Psoas muscle (tissue), 8 donors: ENCODE results near the gene PTPRQ. TPM values are rescaled to one million over a fixed set of nuclear protein-coding genes. Genes with fewer than 3 reads are reported as not detected.
A peak's percentile ranks its signal among the peaks of the same experiment; 100 is the strongest.

Source experiments
- ATAC-seq, 4 donors: fragments of 200-7000 bp; cut with Tn5 transposase; one replicate each; pipeline ENCODE4 v1.9.1; 2020; ENCODE audit warnings: moderate library complexity in 3 of 4, mild to moderate bottlenecking in 2 of 4
- DNase-seq, 2 donors: peaks; one replicate each; pipeline ENCODE4 v3.0.0-alpha.2; 2020
- H3K27ac ChIP-seq: fragments of 200-600 bp; one replicate; pipeline ENCODE4 v1.8.0; 2022
- H3K27me3 ChIP-seq, 3 donors: fragments of 200-600 bp in 1 of 3; one replicate each; pipeline versions ENCODE4 v1.6.1 to v1.8.0; 2013 to 2022; ENCODE audit warnings: low read length in 2 of 3, mild to moderate bottlenecking in 2 of 3, moderate library complexity in 1 of 3; ENCODE audit not compliant: insufficient read depth in 3 of 3
- H3K36me3 ChIP-seq, 2 donors: fragments of 200-600 bp in 1 of 2; one replicate each; pipeline versions ENCODE4 v1.6.1 to v1.8.0; 2013 to 2022; ENCODE audit warnings: low read depth in 1 of 2, mild to moderate bottlenecking in 1 of 2, moderate library complexity in 1 of 2; ENCODE audit not compliant: insufficient read depth in 1 of 2
- H3K4me1 ChIP-seq: fragments of 200-600 bp; one replicate; pipeline ENCODE4 v1.8.0; 2022
- H3K4me3 ChIP-seq: fragments of 200-600 bp; one replicate; pipeline ENCODE4 v1.8.0; 2022; ENCODE audit warnings: mild to moderate bottlenecking
- H3K9me3 ChIP-seq: fragments of 200-600 bp; one replicate; pipeline ENCODE4 v1.8.0; 2022
- CTCF ChIP-seq: fragments of 200-600 bp; IDR thresholded peaks from one replicate; pipeline ENCODE4 v1.8.0; 2022; ENCODE audit warnings: antibody characterized with exemption
- WGBS, 3 donors: extraction: QIAGEN DNeasy Blood & Tissue Kit; methylation state at CpG; one replicate each; pipeline versions ENCODE4 v1.1.6 to v1.1.7; 2013; 5-methylcytosine and 5-hydroxymethylcytosine counted together
- intact Hi-C, 2 donors: fragments of 100-400 bp; cut with DNase I; formaldehyde crosslinking; loops; one replicate each; pipeline versions ENCODE4 v1.11.0 to v1.14.2; 2022
- polyA plus RNA-seq, 3 donors: library from polyadenylated mRNA; stranded (reverse); fragments of 200-250 nt; gene quantifications; one replicate each; pipeline ENCODE4 v1.2.3, GENCODE V29; 2013
- total RNA-seq, 4 donors: library from RNA; stranded (reverse); fragmentation: NEBNext Ultra II Directional in 2 of 4; extraction: Animal tissue kit (Norgen Biotek cat#: 25700) in 2 of 4; gene quantifications; one replicate each; pipeline versions ENCODE4 v1.2.1 to v1.2.4, GENCODE V29; 2021 to 2023
- donor health status: healthy with polysubstance abuse.
- donor health status: DM: no; HTN: no; CAD: no; lungs with moderate emphysema.
- donor health status: Bipolar disorder and iron deficiency.
- donor health status: healthy.
- donor health status: DM: yes; HTN: yes; CAD: no.
- donor health status: DM: no; HTN: no; CAD: no.
- donor health status: DM: no; HTN: no; CAD: no.
- donor health status: DM: yes; HTN: yes; CAD: no.

PTPRQ gene
- total and polyA plus RNA-seq, 7 donors = 0.04 to 1.8 (median 0.91) TPM

GRCh38 chr12:80617733-80618132, 173.7 kb downstream of the PTPRQ start:
- no peaks in the 10 kb centered on the region for H3K27me3 ChIP-seq
- H3K36me3 ChIP-seq = no peaks in the 10 kb centered on the region
- ATAC-seq (no peak), DNase-seq (no peak)
- H3K4me1 ChIP-seq = no peaks in the 10 kb centered on the region
- intact Hi-C loops = no loop called here
- no peak overlapping the region for H3K27ac ChIP-seq
- H3K4me3 ChIP-seq = no peak overlapping the region
- no peak for TF ChIP-seq CTCF
- no peaks in the 10 kb centered on the region for H3K9me3 ChIP-seq

- H3K27ac ChIP-seq = no peak overlapping the region
- intact Hi-C loops = no loop called here
- H3K9me3 ChIP-seq = no peaks in the 10 kb centered on the region
- ATAC-seq (no peak), DNase-seq (no peak)
- no peak overlapping the region for H3K4me3 ChIP-seq
- peaks cover 5% of the 10 kb centered on the region for H3K4me1 ChIP-seq
- TF ChIP-seq CTCF = no peak
- 72 to 80% (median 73%) methylated on average over 2 of the region's 2 CpGs for WGBS, 3 donors
- H3K27me3 ChIP-seq = no peaks in the 10 kb centered on the region
- no peaks in the 10 kb centered on the region for H3K36me3 ChIP-seq
Observed at GRCh38 chr12:80620281-80620680, 176.2 kb downstream of the PTPRQ start.

GRCh38 chr12:80622271-80622670, 178.2 kb downstream of the PTPRQ start:
- WGBS, 3 donors = 88 to 94% (median 93%) methylated on average over 1 of the region's 1 CpG
- Histone ChIP-seq H3K27ac (no peak overlapping the region), H3K27me3 (no peaks in the 10 kb centered on the region), H3K4me3 (no peak overlapping the region), H3K4me1 (peaks cover 19% of the 10 kb centered on the region), H3K36me3 (no peaks in the 10 kb centered on the region), H3K9me3 (no peaks in the 10 kb centered on the region)
- intact Hi-C loops = no loop called here
- DNase-seq (no peak), ATAC-seq (no peak)
- TF ChIP-seq CTCF = no peak

- no peaks in the 10 kb centered on the region for H3K27me3 ChIP-seq
- DNase-seq = no peak
- TF ChIP-seq CTCF = no peak
- intact Hi-C loops = loop anchor here (5.0 kb wide), 1 partner anchor 82 kb away; the partner anchor contains the start of gene MYF6 (in 2 of the 2)
- H3K27ac ChIP-seq = peak overlapping the region; percentile 70
- H3K36me3 ChIP-seq = no peaks in the 10 kb centered on the region
- H3K4me1 ChIP-seq = peaks cover 27% of the 10 kb centered on the region
- 85 to 92% (median 85%) methylated on average over 1 of the region's 1 CpG for WGBS, 3 donors
- H3K4me3 ChIP-seq = no peak overlapping the region
- no peak for ATAC-seq
- H3K9me3 ChIP-seq = no peaks in the 10 kb centered on the region
Observed at GRCh38 chr12:80625051-80625450, 181.0 kb downstream of the PTPRQ start.

GRCh38 chr12:80625901-80626300, 181.9 kb downstream of the PTPRQ start:
- intact Hi-C loops = loop anchor here (5.0 kb wide), 1 partner anchor 81 kb away; the partner anchor contains the start of gene MYF6 (in 2 of the 2)
- Histone ChIP-seq H3K27me3 (no peaks in the 10 kb centered on the region), H3K27ac (peak overlapping the region; percentile 70), H3K9me3 (no peaks in the 10 kb centered on the region), H3K4me3 (no peak overlapping the region), H3K36me3 (no peaks in the 10 kb centered on the region), H3K4me1 (peaks cover 27% of the 10 kb centered on the region)
- ATAC-seq = no peak
- 32 to 45% (median 33%) methylated on average over 3 of the region's 3 CpGs for WGBS, 3 donors
- TF ChIP-seq CTCF = no peak
- no peak for DNase-seq
